GM19351 (cell line): ENCODE results near the gene CCNL2.

Experiments used
- ATAC-seq: cut with Tn5 transposase; IDR thresholded peaks from one replicate; pipeline ENCODE4 v1.9.1; 2021; ENCODE audit warnings: mild to moderate bottlenecking, moderate library complexity; ENCODE audit not compliant: unreplicated experiment

The CCNL2 gene

GRCh38 chr1:1359664-1360468, 39.3 kb downstream of the CCNL2 start:
- ATAC-seq, result no peak

GRCh38 chr1:1359308-1359663, 39.8 kb downstream of the CCNL2 start:
- ATAC-seq, result no peak

- ATAC-seq, result no peak
Measured at GRCh38 chr1:1358433-1359271, 40.5 kb downstream of the CCNL2 start, which contains the start of gene MXRA8. Gene MXRA8 (minus strand): TSS chr1:1358555. CDS start chr1:1358504, 51 bp downstream.

GRCh38 chr1:1357871-1358432, 41.2 kb downstream of the CCNL2 start:
- ATAC-seq, result no peak

- no peak for ATAC-seq
Measured at GRCh38 chr1:1356796-1357401, 42.2 kb downstream of the CCNL2 start.

- no peak for ATAC-seq
Measured at GRCh38 chr1:1356166-1356795, 42.9 kb downstream of the CCNL2 start.

- ATAC-seq, result no peak
Measured at GRCh38 chr1:1355416-1355815, 43.7 kb downstream of the CCNL2 start.

GRCh38 chr1:1354271-1355247, 44.6 kb downstream of the CCNL2 start:
- no peak for ATAC-seq

- no peak for ATAC-seq
Measured at GRCh38 chr1:1353389-1354151, 45.6 kb downstream of the CCNL2 start.

- no peak for ATAC-seq
Measured at GRCh38 chr1:1352786-1353388, 46.2 kb downstream of the CCNL2 start.

- no peak for ATAC-seq
Measured at GRCh38 chr1:1351511-1352427, 47.4 kb downstream of the CCNL2 start.

GRCh38 chr1:1349256-1350012, 49.7 kb downstream of the CCNL2 start, which contains the start of gene DVL1:
Gene DVL1 (minus strand): TSS chr1:1349418. CDS start chr1:1349065, 353 bp downstream.
- peak; percentile 65 for ATAC-seq

- ATAC-seq, result peak; percentile 24
Measured at GRCh38 chr1:1348420-1349255, 50.5 kb downstream of the CCNL2 start.

GRCh38 chr1:1347663-1348419, 51.3 kb downstream of the CCNL2 start:
- no peak for ATAC-seq

- no peak for ATAC-seq
Measured at GRCh38 chr1:1347026-1347595, 52.0 kb downstream of the CCNL2 start.
